Nephron progenitor cell (in vitro differentiated cells): ENCODE results near the gene GALNT18.

ENCODE experiments used
- DNase-seq: peaks from one replicate; pipeline ENCODE4 v3.0.0; 2021
- H3K27ac Mint-ChIP-seq: 2 replicates; pipeline ENCODE4 v1.8.0; 2021; ENCODE audit warnings: mild to moderate bottlenecking, moderate library complexity, mixed read lengths
- H3K27me3 Mint-ChIP-seq: 2 replicates; pipeline ENCODE4 v1.8.0; 2021; ENCODE audit warnings: mild to moderate bottlenecking, low read depth, mixed read lengths; ENCODE audit not compliant: poor library complexity
- H3K36me3 Mint-ChIP-seq: 2 replicates; pipeline ENCODE4 v1.8.0; 2021; ENCODE audit warnings: low read depth, mixed read lengths
- H3K4me1 Mint-ChIP-seq: 2 replicates; pipeline ENCODE4 v1.8.0; 2021; ENCODE audit warnings: mixed read lengths
- H3K4me3 Mint-ChIP-seq: 2 replicates; pipeline ENCODE4 v1.8.0; 2021; ENCODE audit warnings: mild to moderate bottlenecking, moderate library complexity, mixed read lengths
- H3K9me3 Mint-ChIP-seq: 2 replicates; pipeline ENCODE4 v1.8.0; 2021; ENCODE audit warnings: mild to moderate bottlenecking, moderate library complexity, mixed read lengths
- CTCF ChIP-seq: fragments of 200-600 bp; sonication (generic); IDR thresholded peaks from 2 replicates; pipeline ENCODE4 v1.5.0; 2021; ENCODE audit warnings: antibody characterized with exemption

GALNT18 gene

DNA sequence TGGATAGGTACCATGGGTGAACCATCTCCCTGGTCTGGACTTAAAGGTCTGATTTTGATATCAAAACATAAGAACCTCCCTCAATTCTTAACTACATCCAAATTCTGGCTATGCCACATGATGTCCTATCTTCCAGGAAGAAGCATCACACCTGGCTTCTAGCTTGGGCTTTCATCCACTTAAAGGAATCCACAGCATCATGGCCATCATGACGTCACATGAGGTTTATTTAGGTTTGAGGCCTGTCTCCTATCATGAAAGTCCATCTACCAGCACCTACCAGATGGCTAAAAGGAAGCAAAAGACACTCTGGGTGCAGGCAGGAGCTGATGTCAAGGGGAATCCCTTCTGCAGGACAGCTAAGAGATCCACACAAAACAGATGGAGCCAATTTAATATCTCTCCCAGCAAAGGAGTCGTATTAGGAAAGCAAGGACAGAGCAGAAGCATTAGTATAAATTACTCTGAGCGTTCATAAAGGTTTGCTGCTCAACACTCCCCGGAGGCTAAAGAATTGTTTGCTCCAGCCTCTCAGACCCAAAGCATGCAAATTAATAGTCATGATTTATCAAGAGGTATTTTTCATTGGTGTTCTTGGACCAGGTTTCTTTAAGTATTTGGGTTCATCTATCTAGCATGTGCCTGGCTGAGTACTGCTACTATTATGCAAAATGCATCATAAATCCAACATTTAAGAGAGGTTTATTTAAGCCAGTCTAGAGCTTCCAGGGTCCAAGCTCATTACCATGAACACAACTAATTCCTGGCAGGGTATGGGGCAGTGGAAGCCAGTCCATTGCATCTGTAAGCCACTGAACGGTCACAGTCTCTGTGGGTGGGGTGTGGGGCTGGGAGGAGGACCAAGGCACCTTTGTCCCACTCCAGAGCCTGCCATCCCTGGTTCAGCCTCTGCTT lies 47.2 kb downstream of the GALNT18 start:
- DNase-seq, result no peak
- H3K27ac Mint-ChIP-seq, result no peak overlapping the region
- H3K4me1 Mint-ChIP-seq, result peaks cover 35% of the 10 kb centered on the region
- H3K4me3 Mint-ChIP-seq, result no peak overlapping the region
- H3K9me3 Mint-ChIP-seq, result no peaks in the 10 kb centered on the region
- H3K27me3 Mint-ChIP-seq, result no peaks in the 10 kb centered on the region
- no peak for TF ChIP-seq CTCF
- no peaks in the 10 kb centered on the region for H3K36me3 Mint-ChIP-seq

DNA sequence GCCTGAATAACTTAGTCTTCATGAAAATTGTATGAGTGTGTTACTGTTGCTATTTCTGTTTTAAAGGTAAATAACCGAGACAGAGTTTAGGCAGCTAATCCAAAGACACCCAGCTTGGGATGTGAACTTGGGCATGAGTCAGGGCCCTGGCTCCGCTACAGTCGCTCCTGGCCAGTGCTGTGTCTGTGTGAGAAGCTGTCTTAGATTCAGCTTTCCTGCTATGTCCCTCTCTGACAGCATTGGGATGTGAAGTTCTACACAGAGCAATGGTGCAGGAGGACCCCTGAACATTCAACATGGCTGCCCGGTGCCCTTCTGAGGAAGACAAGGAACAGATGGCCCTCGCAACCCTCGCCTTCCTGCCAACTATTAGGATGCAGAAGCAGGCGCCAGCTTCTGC lies 49.4 kb downstream of the GALNT18 start:
- no peaks in the 10 kb centered on the region for H3K9me3 Mint-ChIP-seq
- DNase-seq, result no peak
- no peak overlapping the region for H3K27ac Mint-ChIP-seq
- no peaks in the 10 kb centered on the region for H3K36me3 Mint-ChIP-seq
- no peak overlapping the region for H3K4me3 Mint-ChIP-seq
- H3K27me3 Mint-ChIP-seq, result no peaks in the 10 kb centered on the region
- no peak for TF ChIP-seq CTCF
- peaks cover 17% of the 10 kb centered on the region for H3K4me1 Mint-ChIP-seq

DNA sequence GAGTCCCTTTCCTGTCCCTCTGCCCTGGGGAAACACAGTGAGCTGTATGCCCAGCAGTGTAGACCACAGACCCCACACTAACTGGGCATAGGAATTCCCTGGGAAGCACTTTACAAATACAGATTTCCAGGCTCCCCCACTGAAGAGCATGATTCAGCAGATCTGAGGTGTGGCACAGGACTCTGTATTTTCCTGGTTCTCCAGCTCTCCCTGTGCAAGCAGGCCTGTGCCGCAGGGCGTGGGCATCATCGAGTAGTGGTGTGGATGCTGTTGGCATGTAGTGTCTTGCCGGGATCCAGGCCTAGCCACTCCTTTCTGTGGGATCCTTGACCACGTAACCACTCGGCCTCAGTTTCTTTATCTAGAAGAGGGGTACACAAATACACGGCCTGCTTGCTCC lies 49.9 kb downstream of the GALNT18 start:
- no peaks in the 10 kb centered on the region for H3K36me3 Mint-ChIP-seq
- no peaks in the 10 kb centered on the region for H3K27me3 Mint-ChIP-seq
- H3K4me1 Mint-ChIP-seq, result peaks cover 17% of the 10 kb centered on the region
- H3K27ac Mint-ChIP-seq, result no peak overlapping the region
- no peak for TF ChIP-seq CTCF
- no peak overlapping the region for H3K4me3 Mint-ChIP-seq
- no peak for DNase-seq
- H3K9me3 Mint-ChIP-seq, result no peaks in the 10 kb centered on the region

- TF ChIP-seq CTCF, result no peak
- Mint-ChIP-seq H3K4me1 (peaks cover 17% of the 10 kb centered on the region), H3K27ac (no peak overlapping the region), H3K4me3 (no peak overlapping the region), H3K27me3 (no peaks in the 10 kb centered on the region), H3K36me3 (no peaks in the 10 kb centered on the region), H3K9me3 (no peaks in the 10 kb centered on the region)
- no peak for DNase-seq
Observed at GRCh38 chr11:11570823-11571222, 51.0 kb downstream of the GALNT18 start.

- peak overlapping the region; percentile 37 for H3K27ac Mint-ChIP-seq
- TF ChIP-seq CTCF, result no peak
- H3K4me1 Mint-ChIP-seq, result peaks cover 17% of the 10 kb centered on the region
- H3K4me3 Mint-ChIP-seq, result no peak overlapping the region
- H3K9me3 Mint-ChIP-seq, result no peaks in the 10 kb centered on the region
- H3K27me3 Mint-ChIP-seq, result no peaks in the 10 kb centered on the region
- DNase-seq, result no peak
- no peaks in the 10 kb centered on the region for H3K36me3 Mint-ChIP-seq
Observed at GRCh38 chr11:11569936-11570491, 51.8 kb downstream of the GALNT18 start.
